GM12878 (cell line): ENCODE measurements around the gene SLC25A29. TPM values are rescaled to one million over a fixed set of nuclear protein-coding genes. Genes with fewer than 3 reads are reported as not detected.

Experiments used
- ATAC-seq: fragments of 200-7000 bp; cut with Tn5 transposase; 3 replicates; pipeline ENCODE4 v1.9.1; 2020; ENCODE audit warnings: mild to moderate bottlenecking, moderate library complexity
- BruUV-seq: library from RNA; stranded (reverse); fragments of 400-500 nt; replicated peaks from 2 replicates; lab custom pipeline; 2021; lab: Mats Ljungman, UMichigan
- CTCF ChIA-PET: fragments of 300-600 bp; sonication (Branson Sonifier 250); formaldehyde crosslinking; extraction: SDS; loops from one replicate; lab custom pipeline; 2021; ENCODE audit warnings: inconsistent platforms; lab: Yijun Ruan, JAX
- POLR2A ChIA-PET: fragments of 350-600 bp; formaldehyde crosslinking; extraction: SDS; loops from one replicate; lab custom pipeline; 2021; ENCODE audit warnings: inconsistent platforms; lab: Charles Lee
- RAD21 ChIA-PET: fragments of 300-600 bp; sonication (Branson Sonifier 250); formaldehyde crosslinking; loops from one replicate; lab custom pipeline; 2023; ENCODE audit warnings: antibody characterized with exemption; ENCODE audit not compliant: unreplicated experiment; lab: Charles Lee
- SMC1A ChIA-PET: fragments of 300-600 bp; sonication (Branson Sonifier 250); formaldehyde crosslinking; loops from one replicate; lab custom pipeline; 2023; ENCODE audit not compliant: unreplicated experiment, uncharacterized antibody; lab: Charles Lee
- DNase-seq: peaks from one replicate; pipeline ENCODE4 v3.0.0-alpha.2; 2011; ENCODE audit warnings: low read depth, low spot score
- FAIRE-seq: peaks from 3 replicates; lab custom pipeline; 2011; peaks lifted over from hg19 to GRCh38; lab: Jason Lieb, UNC
- H2AFZ ChIP-seq: 2 replicates; pipeline ENCODE4 v1.6.0; 2011; ENCODE audit warnings: low read depth, low read length, control low read depth; ENCODE audit not compliant: control insufficient read depth
- H3K27ac ChIP-seq: 2 replicates; pipeline ENCODE4 v1.5.1; 2011; ENCODE audit warnings: control low read depth; ENCODE audit not compliant: control insufficient read depth, insufficient read depth
- H3K27me3 ChIP-seq, 2 experiments: replicated peaks in 1 of 2; 2 replicates each; pipeline versions ENCODE4 v1.6.0 to v1.6.1; 2011; ENCODE audit warnings: low read length in 1 of 2; ENCODE audit not compliant: control insufficient read depth in 2 of 2, insufficient read depth in 2 of 2
- H3K36me3 ChIP-seq, 2 experiments: 2 replicates each; pipeline ENCODE4 v1.5.1; 2011; ENCODE audit warnings: low read length in 1 of 2; ENCODE audit not compliant: control insufficient read depth in 2 of 2, insufficient read depth in 2 of 2
- H3K4me1 ChIP-seq: 2 replicates; pipeline ENCODE4 v1.6.1; 2011; ENCODE audit warnings: mild to moderate bottlenecking, low read length, moderate library complexity, mixed read lengths; ENCODE audit not compliant: control insufficient read depth, insufficient read depth
- H3K4me2 ChIP-seq: 2 replicates; pipeline ENCODE4 v1.6.0; 2011; ENCODE audit warnings: control low read depth; ENCODE audit not compliant: control insufficient read depth, insufficient read depth
- H3K4me3 ChIP-seq: fragments of 200-600 bp; sonication (generic); 2 replicates; pipeline ENCODE4 v1.5.1; 2016
- H3K79me2 ChIP-seq: 2 replicates; pipeline ENCODE4 v1.6.0; 2011; ENCODE audit warnings: low read length; ENCODE audit not compliant: control insufficient read depth, insufficient read depth
- H3K9ac ChIP-seq: 2 replicates; pipeline ENCODE4 v1.8.0; 2011; ENCODE audit warnings: low read length, control low read depth, mixed read lengths; ENCODE audit not compliant: control insufficient read depth, insufficient read depth
- H3K9me3 ChIP-seq: replicated peaks from 3 replicates; pipeline ENCODE4 v1.5.1; 2011; ENCODE audit warnings: mild to moderate bottlenecking, low read length; ENCODE audit not compliant: control insufficient read depth, insufficient read depth
- H4K20me1 ChIP-seq: 2 replicates; pipeline ENCODE4 v1.6.0; 2011; ENCODE audit not compliant: control insufficient read depth, insufficient read depth
- BCL11A ChIP-seq: IDR thresholded peaks from 2 replicates; pipeline ENCODE4 v1.6.1; 2011; ENCODE audit warnings: low read depth, low read length
- MEF2A ChIP-seq: IDR thresholded peaks from 2 replicates; pipeline ENCODE4 v1.6.1; 2011; ENCODE audit warnings: low read depth, mild to moderate bottlenecking, low read length, moderate library complexity; ENCODE audit not compliant: insufficient read depth
- NFIC ChIP-seq: IDR thresholded peaks from 2 replicates; pipeline ENCODE4 v1.6.1; 2012; ENCODE audit warnings: low read depth, mild to moderate bottlenecking, inconsistent platforms, low read length, moderate library complexity
- NFYA ChIP-seq: IDR thresholded peaks from 2 replicates; pipeline ENCODE4 v1.6.1; 2011; ENCODE audit warnings: low read depth, mild to moderate bottlenecking, low read length, improper control_type of control experiment, borderline replicate concordance
- ZNF207 ChIP-seq: fragments of 450-650 bp; IDR thresholded peaks from 2 replicates; pipeline ENCODE4 v1.6.1; 2014; ENCODE audit warnings: antibody characterized with exemption, mild to moderate bottlenecking, borderline replicate concordance
- WGBS: methylation state at CpG from one replicate; pipeline ENCODE4 v1.1.6; 2016; ENCODE audit warnings: low lambda C conversion rate; ENCODE audit not compliant: insufficient replicate concordance, insufficient coverage; ENCODE audit errors: missing lambda C conversion rate; 5-methylcytosine and 5-hydroxymethylcytosine counted together
- in situ Hi-C: fragments of 300-500 bp; cut with MboI; formaldehyde crosslinking; loops from 9 replicates; pipeline ENCODE4 v1.14.3; 2018; ENCODE audit warnings: mixed read lengths
- intact Hi-C: fragments of 100-400 bp; cut with micrococcal nuclease; formaldehyde crosslinking; loops from one replicate; pipeline ENCODE4 v1.14.2; 2022; ENCODE audit not compliant: unreplicated experiment
- polyA plus RNA-seq, 11 experiments: library from polyadenylated mRNA; depleted of rRNA in 4 of 11; unstranded in 6 of 11; stranded (reverse) in 5 of 11; fragments of >200 nt; fragmentation: Nextera tagmentation in 4 of 11; fragmentation: Illumina TruSeq in 1 of 11; extraction: Ambion mirVana in 4 of 11; extraction: Trizol in 1 of 11; gene quantifications; 1 replicate in 1 of 11; 2 replicates in 10 of 11; pipeline versions ENCODE4 v1.2.1 to v1.2.3, GENCODE V29; 2011 to 2016; ENCODE audit warnings: inconsistent platforms in 2 of 11, missing spikeins in 2 of 11, low read depth in 1 of 11
- total RNA-seq, 4 experiments: library from RNA; depleted of rRNA in 3 of 4; stranded (reverse); fragments of >200 nt in 3 of 4; fragmentation: Illumina TruSeq in 1 of 4; extraction: Trizol in 1 of 4; gene quantifications; 2 replicates each; pipeline versions ENCODE4 v1.2.1 to v1.2.3, GENCODE V29; 2013 to 2021
- TF ChIP-seq, protein P1 (sequence below): fragments of 450-650 bp; formaldehyde crosslinking; IDR thresholded peaks from 2 replicates; pipeline ENCODE4 v1.4.0; 2022; ENCODE audit warnings: mild to moderate bottlenecking, moderate library complexity

The SLC25A29 gene
- total and polyA plus RNA-seq, 10 of the 15 experiments (the other 5 are each of a cell fraction or from before 2014, with no cell fraction given), result 0.42 to 13.3 (median 4.0) TPM; not detected in 1

DNA sequence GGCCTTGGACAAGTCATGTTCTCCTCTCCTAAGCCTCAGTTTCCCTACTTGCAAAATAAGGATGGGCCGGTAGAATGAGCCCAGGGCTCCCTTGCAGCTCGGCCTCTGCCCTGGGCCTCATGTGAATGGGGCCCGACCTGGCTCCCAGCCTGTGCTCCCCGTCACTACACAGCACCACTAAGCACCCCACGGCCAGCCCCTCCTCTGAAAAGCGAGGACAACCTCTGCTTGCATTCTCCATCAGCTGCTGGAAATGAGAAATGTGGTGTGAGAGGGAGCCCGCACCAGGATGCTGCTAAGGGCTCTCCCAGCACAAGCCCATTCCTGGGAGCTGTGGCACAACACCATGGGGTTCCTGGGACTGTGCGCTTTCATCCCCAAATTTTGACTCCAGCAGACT, 27.1 kb upstream of the SLC25A29 start:
- Histone ChIP-seq H4K20me1 (no peaks in the 10 kb centered on the region), H3K27me3 (no peaks in the 10 kb centered on the region), H3K4me2 (no peak overlapping the region), H3K4me3 (no peak overlapping the region), H3K4me1 (peaks cover 9% of the 10 kb centered on the region), H3K27ac (no peak overlapping the region), H3K36me3 (peaks cover 9 to 20% of the 10 kb centered on the region in 2 experiments; a peak in 3 of 4 replicates), H3K9ac (no peak overlapping the region), H3K9me3 (no peaks in the 10 kb centered on the region), H3K79me2 (no peaks in the 10 kb centered on the region), H2AFZ (no peak overlapping the region)
- FAIRE-seq (no peak), ATAC-seq (no peak), DNase-seq (no peak)
- 95% methylated on average over 8 of the region's 8 CpGs for WGBS
- intact Hi-C loops (no loop called here), in situ Hi-C loops (no loop called here)
- RAD21 ChIA-PET, result no interaction called here
- SMC1A ChIA-PET, result interaction anchor here (1.0 kb wide), 2 partner anchors 25 to 44 kb away, joined by 3 read pairs; no protein-coding TSS in a partner anchor
- BruUV-seq, result no TSS peak
- TF ChIP-seq, protein P1, sequence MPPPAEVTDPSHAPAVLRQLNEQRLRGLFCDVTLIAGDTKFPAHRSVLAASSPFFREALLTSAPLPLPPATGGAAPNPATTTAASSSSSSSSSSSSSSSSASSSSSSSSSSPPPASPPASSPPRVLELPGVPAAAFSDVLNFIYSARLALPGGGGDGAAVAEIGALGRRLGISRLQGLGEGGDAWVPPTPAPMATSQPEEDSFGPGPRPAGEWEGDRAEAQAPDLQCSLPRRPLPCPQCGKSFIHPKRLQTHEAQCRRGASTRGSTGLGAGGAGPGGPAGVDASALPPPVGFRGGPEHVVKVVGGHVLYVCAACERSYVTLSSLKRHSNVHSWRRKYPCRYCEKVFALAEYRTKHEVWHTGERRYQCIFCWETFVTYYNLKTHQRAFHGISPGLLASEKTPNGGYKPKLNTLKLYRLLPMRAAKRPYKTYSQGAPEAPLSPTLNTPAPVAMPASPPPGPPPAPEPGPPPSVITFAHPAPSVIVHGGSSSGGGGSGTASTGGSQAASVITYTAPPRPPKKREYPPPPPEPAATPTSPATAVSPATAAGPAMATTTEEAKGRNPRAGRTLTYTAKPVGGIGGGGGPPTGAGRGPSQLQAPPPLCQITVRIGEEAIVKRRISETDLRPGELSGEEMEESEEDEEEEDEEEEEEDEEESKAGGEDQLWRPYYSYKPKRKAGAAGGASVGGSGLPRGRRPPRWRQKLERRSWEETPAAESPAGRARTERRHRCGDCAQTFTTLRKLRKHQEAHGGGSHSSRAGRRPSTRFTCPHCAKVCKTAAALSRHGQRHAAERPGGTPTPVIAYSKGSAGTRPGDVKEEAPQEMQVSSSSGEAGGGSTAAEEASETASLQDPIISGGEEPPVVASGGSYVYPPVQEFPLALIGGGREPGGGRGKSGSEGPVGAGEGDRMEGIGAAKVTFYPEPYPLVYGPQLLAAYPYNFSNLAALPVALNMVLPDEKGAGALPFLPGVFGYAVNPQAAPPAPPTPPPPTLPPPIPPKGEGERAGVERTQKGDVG, result no peak
- TF ChIP-seq ZNF207 (no peak), NFYA (no peak), NFIC (no peak), BCL11A (no peak), MEF2A (no peak)
- CTCF ChIA-PET, result no interaction called here
- POLR2A ChIA-PET, result interaction anchor here (1.0 kb wide), 1 partner anchor 10 kb away, joined by 3 read pairs; no protein-coding TSS in a partner anchor
